Thyroid gland (tissue), 4 donors: ENCODE results near the gene MRC2. TPM values are rescaled to one million over a fixed set of nuclear protein-coding genes. Genes with fewer than 3 reads are reported as not detected.
"Not testable (repeated sequence)": the region's sequence is repeated elsewhere in the genome, so short reads cannot be mapped to it uniquely, and the experiment has no call there.

Experiments used
- DNase-seq, 2 donors: peaks; one replicate each; pipeline ENCODE4 v3.0.0-alpha.2; 2019
- H3K27ac ChIP-seq, 3 donors: fragments of 200-600 bp; sonication (generic); 1 replicate in 2 of 3; 2 replicates in 1 of 3; pipeline ENCODE4 v1.5.1; 2016 to 2019; ENCODE audit warnings: mild to moderate bottlenecking in 1 of 3, moderate library complexity in 1 of 3
- H3K27me3 ChIP-seq: fragments of 200-600 bp; sonication (generic); one replicate; pipeline ENCODE4 v1.5.1; 2019
- H3K36me3 ChIP-seq, 2 donors: fragments of 200-600 bp; sonication (generic); one replicate each; pipeline ENCODE4 v1.5.1; 2016 to 2019
- H3K4me1 ChIP-seq, 2 donors: fragments of 200-600 bp; sonication (generic); one replicate each; pipeline ENCODE4 v1.5.1; 2017 to 2019
- H3K4me3 ChIP-seq, 3 donors: fragments of 200-600 bp; sonication (generic); replicated peaks in 1 of 3; 1 replicate in 2 of 3; 2 replicates in 1 of 3; pipeline ENCODE4 v1.5.1; 2016; ENCODE audit warnings: mild to moderate bottlenecking in 1 of 3
- H3K9me3 ChIP-seq: fragments of 200-600 bp; sonication (generic); one replicate; pipeline ENCODE4 v1.5.1; 2017
- POLR2A ChIP-seq, 2 donors: fragments of 450-650 bp; IDR thresholded peaks; one replicate each; pipeline ENCODE4 v1.6.1; 2017; ENCODE audit warnings: antibody characterized with exemption in 2 of 2, mild to moderate bottlenecking in 2 of 2, moderate library complexity in 1 of 2
- WGBS, 2 donors: methylation state at CpG; one replicate each; pipeline ENCODE4 v1.1.5; 2017; 5-methylcytosine and 5-hydroxymethylcytosine counted together
- intact Hi-C: fragments of 100-400 bp; cut with DNase I; formaldehyde crosslinking; loops from one replicate; pipeline ENCODE4 v1.15.1; 2023
- total RNA-seq, 4 donors: library from RNA; depleted of rRNA; stranded (reverse); fragments of >200 nt; gene quantifications; one replicate each; pipeline ENCODE4 v1.2.3, GENCODE V29; 2016
- TF ChIP-seq, protein P1 (sequence below), 6 experiments: fragments of 200-600 bp in 3 of 6; fragments of 450-650 bp in 3 of 6; sonication (generic) in 3 of 6; IDR thresholded peaks; one replicate each; pipeline ENCODE4 v1.5.1; 2016 to 2019; ENCODE audit warnings: antibody characterized with exemption in 6 of 6, mild to moderate bottlenecking in 2 of 6, inconsistent platforms in 1 of 6, moderate library complexity in 1 of 6

MRC2 gene
- total RNA-seq, 4 donors from 2014 or later, result 7.9 to 15.2 (median 10.9) TPM

DNA sequence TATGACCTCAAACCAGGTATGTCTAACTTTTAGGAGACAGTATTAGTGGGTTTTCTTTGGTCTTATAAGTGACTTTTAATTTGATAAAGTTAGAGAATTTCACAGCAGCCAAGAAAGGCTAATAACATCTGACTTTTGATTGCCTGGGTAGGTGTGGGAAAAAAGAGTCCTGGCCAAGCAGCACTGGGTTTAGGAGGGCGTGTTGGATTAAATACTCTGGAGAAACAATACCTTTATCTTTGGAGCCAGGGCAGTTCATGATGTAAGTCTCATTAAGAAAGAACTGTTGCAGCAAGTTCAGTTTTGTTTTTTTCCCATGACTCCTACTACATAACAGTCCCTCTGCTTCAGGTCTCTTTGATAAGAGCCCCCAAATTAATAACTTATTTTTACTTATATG lies 26.7 kb upstream of the MRC2 start:
- no peak overlapping the region for H3K27ac ChIP-seq
- intact Hi-C loops, result no loop called here
- no peaks in the 10 kb centered on the region for H3K9me3 ChIP-seq
- no peak for TF ChIP-seq POLR2A (IDR thresholded peaks at IDR 0.05)
- TF ChIP-seq, protein P1, sequence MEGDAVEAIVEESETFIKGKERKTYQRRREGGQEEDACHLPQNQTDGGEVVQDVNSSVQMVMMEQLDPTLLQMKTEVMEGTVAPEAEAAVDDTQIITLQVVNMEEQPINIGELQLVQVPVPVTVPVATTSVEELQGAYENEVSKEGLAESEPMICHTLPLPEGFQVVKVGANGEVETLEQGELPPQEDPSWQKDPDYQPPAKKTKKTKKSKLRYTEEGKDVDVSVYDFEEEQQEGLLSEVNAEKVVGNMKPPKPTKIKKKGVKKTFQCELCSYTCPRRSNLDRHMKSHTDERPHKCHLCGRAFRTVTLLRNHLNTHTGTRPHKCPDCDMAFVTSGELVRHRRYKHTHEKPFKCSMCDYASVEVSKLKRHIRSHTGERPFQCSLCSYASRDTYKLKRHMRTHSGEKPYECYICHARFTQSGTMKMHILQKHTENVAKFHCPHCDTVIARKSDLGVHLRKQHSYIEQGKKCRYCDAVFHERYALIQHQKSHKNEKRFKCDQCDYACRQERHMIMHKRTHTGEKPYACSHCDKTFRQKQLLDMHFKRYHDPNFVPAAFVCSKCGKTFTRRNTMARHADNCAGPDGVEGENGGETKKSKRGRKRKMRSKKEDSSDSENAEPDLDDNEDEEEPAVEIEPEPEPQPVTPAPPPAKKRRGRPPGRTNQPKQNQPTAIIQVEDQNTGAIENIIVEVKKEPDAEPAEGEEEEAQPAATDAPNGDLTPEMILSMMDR (IDR thresholded peaks at IDR 0.05), result no peak
- H3K4me3 ChIP-seq, result no peak overlapping the region
- DNase-seq, result no peak
- no peaks in the 10 kb centered on the region for H3K27me3 ChIP-seq
- WGBS, 2 donors, result 85 to 88% methylated on average over 1 of the region's 1 CpG
- peaks cover 0 to 4% of the 10 kb centered on the region in 2 donors for H3K4me1 ChIP-seq
- H3K36me3 ChIP-seq, result peaks cover 9 to 25% of the 10 kb centered on the region in 2 donors

DNA sequence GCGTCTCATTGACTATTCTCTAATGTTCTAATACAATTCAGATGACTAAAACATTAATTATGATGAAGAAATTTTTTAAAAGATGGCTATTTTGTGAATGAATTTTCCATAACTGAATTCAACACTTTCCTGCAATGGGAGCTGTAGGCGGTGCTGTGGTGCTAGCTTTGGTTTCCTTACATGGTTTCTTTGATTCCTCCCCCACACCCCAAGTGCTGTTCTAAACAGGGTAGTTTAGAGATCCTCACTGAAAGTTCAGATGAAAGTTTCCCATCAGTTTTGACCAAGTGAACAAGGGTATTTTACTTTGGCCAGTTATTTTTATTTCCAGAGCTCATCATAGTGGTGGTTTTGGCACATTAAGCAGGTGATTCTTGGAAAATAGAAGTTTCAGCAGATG lies 26.0 kb upstream of the MRC2 start:
- Histone ChIP-seq H3K36me3 (peaks cover 12 to 26% of the 10 kb centered on the region in 2 donors), H3K4me3 (no peak overlapping the region), H3K4me1 (peaks cover 0 to 4% of the 10 kb centered on the region in 2 donors), H3K27ac (no peak overlapping the region), H3K27me3 (no peaks in the 10 kb centered on the region), H3K9me3 (no peaks in the 10 kb centered on the region)
- TF ChIP-seq, protein P1 (IDR thresholded peaks at IDR 0.05), result no peak
- TF ChIP-seq POLR2A (IDR thresholded peaks at IDR 0.05), result no peak
- intact Hi-C loops, result no loop called here
- no peak for DNase-seq
- 87 to 97% methylated on average over 2 of the region's 2 CpGs for whole genome bisulfite sequencing, 2 donors

DNA sequence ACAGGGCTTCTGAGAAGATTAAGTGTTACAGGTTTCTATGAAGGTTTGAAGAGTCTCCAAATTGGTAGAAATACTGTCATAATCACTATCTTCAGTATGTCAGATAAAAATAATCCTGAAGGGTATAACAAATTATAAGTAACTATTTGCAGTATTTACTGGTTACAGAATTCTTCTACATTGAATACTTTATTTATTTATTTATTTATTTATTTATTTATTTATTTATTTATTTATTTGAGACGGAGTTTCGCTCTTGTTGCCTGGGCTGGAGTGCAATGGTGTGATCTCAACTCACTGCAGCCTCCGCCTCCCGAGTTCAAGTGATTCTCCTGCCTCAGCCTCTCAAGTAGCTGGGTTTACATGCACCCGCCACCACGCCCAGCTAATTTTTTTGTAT lies 23.7 kb upstream of the MRC2 start:
- peaks cover 30 to 37% of the 10 kb centered on the region in 2 donors for H3K36me3 ChIP-seq
- WGBS, 2 donors, result 96 to 97% methylated on average over 6 of the region's 6 CpGs
- H3K27ac ChIP-seq, H3K27me3 ChIP-seq, DNase-seq, H3K4me3 ChIP-seq, H3K4me1 ChIP-seq, H3K9me3 ChIP-seq, intact Hi-C loops: not testable (repeated sequence)

DNA sequence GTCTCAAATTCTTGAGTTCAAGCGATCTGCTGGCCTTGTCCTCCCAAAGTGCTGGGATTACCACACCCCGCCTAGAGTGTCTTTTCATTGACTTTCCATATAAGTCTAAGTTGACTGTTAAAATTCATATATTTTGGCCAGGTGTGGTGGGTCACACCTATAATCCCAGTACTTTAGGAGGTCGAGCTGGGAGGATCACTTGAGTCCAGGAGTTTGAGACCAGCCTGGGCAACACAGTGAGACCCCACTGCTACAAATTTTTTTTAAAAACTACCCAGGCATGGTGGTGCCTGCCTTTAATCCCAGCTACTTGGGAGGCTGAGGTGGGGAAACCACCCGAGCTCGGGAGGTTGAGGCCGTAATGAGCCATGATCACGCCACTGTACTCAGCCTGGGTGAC lies 21.9 kb upstream of the MRC2 start:
- no peaks in the 10 kb centered on the region for H3K9me3 ChIP-seq
- no peaks in the 10 kb centered on the region for H3K4me1 ChIP-seq
- no peak overlapping the region for H3K27ac ChIP-seq
- H3K4me3 ChIP-seq, result no peak overlapping the region
- DNase-seq, result no peak
- H3K36me3 ChIP-seq, result peaks cover 41 to 52% of the 10 kb centered on the region in 2 donors
- TF ChIP-seq, protein P1 (IDR thresholded peaks at IDR 0.05), result no peak
- TF ChIP-seq POLR2A (IDR thresholded peaks at IDR 0.05), result no peak
- intact Hi-C loops, result no loop called here
- WGBS, 2 donors, result 97 to 98% methylated on average over 7 of the region's 7 CpGs
- no peaks in the 10 kb centered on the region for H3K27me3 ChIP-seq

DNA sequence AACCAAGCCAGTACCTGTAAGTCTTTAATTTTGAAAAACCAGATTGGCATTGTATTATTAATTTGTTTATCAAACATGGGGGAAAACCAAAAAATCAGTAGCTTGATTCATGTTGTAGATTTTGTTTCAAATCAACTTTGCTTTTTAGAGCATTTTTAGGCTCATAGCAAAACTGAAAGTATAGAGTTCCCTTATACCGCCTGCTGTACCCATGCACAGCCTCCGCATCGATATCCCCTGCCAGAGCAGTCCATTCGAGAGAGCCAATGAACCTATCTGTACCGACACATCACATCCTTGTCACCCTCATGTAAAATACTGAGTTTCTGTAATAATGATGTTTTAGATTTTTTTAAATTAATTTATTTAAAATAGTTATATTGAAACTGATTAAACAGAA lies 16.2 kb upstream of the MRC2 start:
- H3K4me3 ChIP-seq, result no peak overlapping the region
- WGBS, 2 donors, result 92 to 94% methylated on average over 5 of the region's 5 CpGs
- no peak for DNase-seq
- intact Hi-C loops, result no loop called here
- H3K27me3 ChIP-seq, result no peaks in the 10 kb centered on the region
- H3K36me3 ChIP-seq, result peaks cover 41 to 42% of the 10 kb centered on the region in 2 donors
- TF ChIP-seq, protein P1 (IDR thresholded peaks at IDR 0.05), result no peak
- TF ChIP-seq POLR2A (IDR thresholded peaks at IDR 0.05), result no peak
- H3K27ac ChIP-seq, result no peak overlapping the region
- H3K4me1 ChIP-seq, result no peaks in the 10 kb centered on the region
- no peaks in the 10 kb centered on the region for H3K9me3 ChIP-seq

DNA sequence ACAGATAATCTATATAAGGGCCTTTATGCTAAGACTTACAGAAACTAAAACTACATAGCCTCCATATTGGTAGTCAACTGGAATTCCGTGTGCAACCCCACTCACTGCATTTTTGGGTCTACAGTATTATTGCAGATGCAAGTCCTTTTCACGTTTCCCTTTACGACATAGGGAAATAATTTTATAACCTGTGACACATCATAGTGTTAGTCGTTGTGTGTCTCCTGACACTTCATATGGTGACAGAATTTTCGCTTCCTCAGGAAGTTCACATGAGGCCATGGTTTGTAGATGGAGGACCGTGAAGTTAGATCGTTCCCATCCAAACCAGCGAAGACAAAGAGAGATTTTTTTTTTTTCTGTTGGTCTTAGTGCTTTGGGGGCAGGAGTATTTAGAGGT lies 15.7 kb upstream of the MRC2 start:
- intact Hi-C loops, result no loop called here
- TF ChIP-seq POLR2A (IDR thresholded peaks at IDR 0.05), result no peak
- Histone ChIP-seq H3K27me3 (no peaks in the 10 kb centered on the region), H3K4me3 (no peak overlapping the region), H3K27ac (no peak overlapping the region), H3K9me3 (no peaks in the 10 kb centered on the region), H3K4me1 (no peaks in the 10 kb centered on the region), H3K36me3 (peaks cover 37% of the 10 kb centered on the region in 2 donors)
- WGBS, 2 donors, result 73 to 79% methylated on average over 8 of the region's 8 CpGs
- no peak for DNase-seq

DNA sequence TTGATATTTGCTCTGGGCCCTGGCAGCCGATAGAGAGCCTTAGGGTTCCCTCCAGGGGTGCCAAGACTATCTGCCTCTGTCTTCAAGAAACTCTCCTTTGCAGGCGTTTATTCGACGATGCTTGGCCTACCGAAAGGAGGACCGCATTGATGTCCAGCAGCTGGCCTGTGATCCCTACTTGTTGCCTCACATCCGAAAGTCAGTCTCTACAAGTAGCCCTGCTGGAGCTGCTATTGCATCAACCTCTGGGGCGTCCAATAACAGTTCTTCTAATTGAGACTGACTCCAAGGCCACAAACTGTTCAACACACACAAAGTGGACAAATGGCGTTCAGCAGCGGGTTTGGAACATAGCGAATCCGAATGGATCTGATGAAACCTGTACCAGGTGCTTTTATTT lies 15.2 kb upstream of the MRC2 start:
- H3K27me3 ChIP-seq, H3K9me3 ChIP-seq, intact Hi-C loops, H3K4me3 ChIP-seq, DNase-seq, H3K4me1 ChIP-seq, H3K27ac ChIP-seq: not testable (repeated sequence)
- peaks cover 32 to 34% of the 10 kb centered on the region in 2 donors for H3K36me3 ChIP-seq
- WGBS, 2 donors, result 89 to 95% methylated on average over 11 to 12 of the region's 12 CpGs

DNA sequence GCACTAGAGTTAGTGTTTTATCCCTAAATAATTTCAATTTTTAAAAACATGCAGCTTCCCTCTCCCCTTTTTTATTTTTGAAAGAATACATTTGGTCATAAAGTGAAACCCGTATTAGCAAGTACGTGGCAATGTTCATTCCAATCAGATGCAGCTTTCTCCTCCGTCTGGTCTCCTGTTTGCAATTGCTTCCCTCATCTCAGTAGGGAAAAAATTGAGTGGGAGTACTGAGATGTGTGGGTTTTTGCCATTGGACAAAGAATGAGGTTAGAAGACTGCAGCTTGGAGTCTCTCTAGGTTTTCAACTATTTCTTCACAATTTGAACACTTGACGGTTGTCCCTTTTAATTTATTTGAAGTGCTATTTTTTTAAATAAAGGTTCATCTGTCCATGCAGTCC lies 14.4 kb upstream of the MRC2 start:
- H3K4me1 ChIP-seq, DNase-seq, H3K27ac ChIP-seq, intact Hi-C loops, H3K27me3 ChIP-seq, H3K9me3 ChIP-seq, H3K4me3 ChIP-seq: not testable (repeated sequence)
- WGBS, 2 donors, result 87 to 96% methylated on average over 4 of the region's 4 CpGs
- H3K36me3 ChIP-seq, result peaks cover 25 to 26% of the 10 kb centered on the region in 2 donors
